ENCODE results near the gene OLFM2.
A peak's percentile ranks its signal among the peaks of the same experiment; 100 is the strongest.
"Not testable (repeated sequence)": the region's sequence is repeated elsewhere in the genome, so short reads cannot be mapped to it uniquely, and the experiment has no call there.

Gene OLFM2

DNA sequence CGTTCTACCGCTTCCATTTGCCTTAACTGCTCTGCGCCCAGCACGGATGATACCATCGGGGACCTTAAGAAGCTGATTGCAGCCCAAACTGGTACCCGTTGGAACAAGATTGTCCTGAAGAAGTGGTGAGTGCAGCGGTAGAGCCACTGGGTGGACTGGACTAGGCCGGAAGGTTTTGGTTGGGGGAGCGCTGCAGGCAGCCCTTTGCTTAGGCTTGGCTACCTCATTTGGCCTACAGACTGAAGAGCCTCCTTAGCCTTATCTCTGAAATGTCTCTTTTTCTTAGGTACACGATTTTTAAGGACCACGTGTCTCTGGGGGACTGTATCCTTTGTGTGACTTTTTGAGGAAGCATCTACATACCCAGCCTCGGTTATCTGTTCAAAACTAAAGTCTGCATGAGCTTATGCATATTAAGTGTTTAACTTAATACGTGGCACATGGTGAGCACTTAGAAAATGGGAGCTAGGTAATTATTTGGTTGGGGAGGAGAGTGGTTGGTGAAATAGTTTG, 107.7 kb downstream of the OLFM2 start:
- DNase-seq (ENCODE audit: low spot score): no peak

DNA sequence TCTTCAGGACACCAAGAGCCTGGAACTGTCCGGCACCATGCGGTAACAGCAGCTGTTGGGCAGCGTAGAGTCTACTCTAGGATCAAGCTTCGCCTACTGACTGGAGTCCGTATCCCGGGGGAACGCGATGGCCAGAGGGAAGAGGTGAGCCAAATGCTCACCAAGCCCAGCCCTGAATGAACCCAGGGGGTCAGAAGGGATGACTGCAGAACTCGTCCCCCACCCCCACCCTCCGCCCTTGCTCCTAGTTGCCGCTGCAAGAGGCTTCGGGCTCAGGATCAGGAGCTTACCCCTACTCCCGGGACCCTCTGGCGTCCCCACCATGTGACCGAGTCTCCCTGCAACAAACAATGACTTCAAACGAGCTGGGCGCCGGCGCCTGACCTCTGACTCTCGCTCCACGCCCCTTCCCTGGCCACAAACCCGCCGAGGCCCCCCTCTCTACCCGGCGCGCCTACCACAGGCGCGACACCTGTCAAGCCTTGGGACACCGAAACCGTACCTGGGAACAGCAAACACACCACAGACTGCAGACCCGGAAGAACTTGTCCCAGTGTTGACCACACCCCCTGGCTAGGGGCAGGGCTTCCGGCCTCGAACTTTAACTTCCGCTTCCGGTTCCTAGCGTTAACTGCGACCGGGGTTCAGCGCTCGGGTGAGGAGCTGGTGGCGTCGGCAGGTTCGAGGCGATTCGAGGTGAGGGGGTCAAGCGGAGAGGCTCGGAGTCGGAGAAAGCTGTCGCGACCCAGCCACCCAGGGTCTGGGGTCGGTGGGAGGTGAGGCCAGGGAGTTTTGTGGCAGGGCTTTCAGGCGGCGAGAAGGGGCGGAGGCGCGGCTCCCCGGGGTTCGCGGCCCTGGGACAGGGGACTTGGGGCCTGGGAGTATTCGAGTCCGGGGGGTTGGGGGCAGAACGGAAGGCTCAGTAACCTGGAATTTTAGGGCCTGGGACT, 108.8 kb downstream of the OLFM2 start, which contains the start of gene UBL5:
Gene UBL5 (plus strand): TSS at position 630 of the 950 bp plus-strand sequence. CDS start 420 bp downstream, outside the sequence.
- peak; percentile 90 for DNase-seq (ENCODE audit: low spot score)

DNA sequence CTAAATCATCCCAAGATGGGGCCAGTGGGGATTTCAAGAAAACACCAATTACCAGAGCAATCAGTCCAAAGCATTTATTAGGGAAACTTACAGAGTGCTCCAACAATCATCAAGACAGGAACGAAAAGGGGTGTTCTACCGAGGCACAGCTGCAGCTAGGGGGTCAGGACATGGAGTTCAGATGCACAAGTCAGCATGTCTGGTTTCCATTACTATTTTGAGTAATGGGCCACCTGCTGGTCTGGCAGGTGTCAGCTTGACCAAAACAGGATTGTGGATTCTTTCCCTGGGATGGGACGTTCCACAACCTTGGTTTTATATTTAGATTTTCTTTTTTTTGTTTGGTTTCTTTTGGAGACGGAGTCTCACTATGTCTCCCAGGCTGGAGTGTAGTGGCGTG, 112.5 kb downstream of the OLFM2 start:
- DNase-seq (ENCODE audit: low spot score): no peak

DNA sequence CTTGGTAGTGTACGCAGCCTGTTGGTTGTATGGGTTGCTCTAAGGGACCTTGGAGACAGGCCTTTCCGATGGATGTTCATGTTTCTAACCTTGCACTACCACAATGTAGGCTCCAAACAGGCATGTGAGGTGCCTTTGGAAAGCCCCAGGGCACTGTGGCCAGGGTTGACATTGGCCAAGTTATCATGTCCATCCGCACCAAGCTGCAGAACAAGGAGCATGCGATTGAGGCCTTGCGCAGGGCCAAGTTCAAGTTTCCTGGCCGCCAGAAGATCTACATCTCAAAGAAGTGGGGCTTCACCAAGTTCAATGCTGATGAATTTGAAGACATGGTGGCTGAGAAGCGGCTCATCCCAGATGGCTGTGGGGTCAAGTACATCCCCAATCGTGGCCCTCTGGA, 116.3 kb downstream of the OLFM2 start:
- DNase-seq (ENCODE audit: low spot score): not testable (repeated sequence)

GRCh38 chr19:9819596-9819909, 116.8 kb downstream of the OLFM2 start:
- no peak for DNase-seq (ENCODE audit: low spot score)

- DNase-seq (ENCODE audit: low spot score): peak; percentile 100
Measured at GRCh38 chr19:9818734-9819595, 117.3 kb downstream of the OLFM2 start, which contains the start of gene FBXL12. FBXL12 (minus strand) TSS chr19:9819079; CDS start chr19:9818813, 266 bp downstream.

DNA sequence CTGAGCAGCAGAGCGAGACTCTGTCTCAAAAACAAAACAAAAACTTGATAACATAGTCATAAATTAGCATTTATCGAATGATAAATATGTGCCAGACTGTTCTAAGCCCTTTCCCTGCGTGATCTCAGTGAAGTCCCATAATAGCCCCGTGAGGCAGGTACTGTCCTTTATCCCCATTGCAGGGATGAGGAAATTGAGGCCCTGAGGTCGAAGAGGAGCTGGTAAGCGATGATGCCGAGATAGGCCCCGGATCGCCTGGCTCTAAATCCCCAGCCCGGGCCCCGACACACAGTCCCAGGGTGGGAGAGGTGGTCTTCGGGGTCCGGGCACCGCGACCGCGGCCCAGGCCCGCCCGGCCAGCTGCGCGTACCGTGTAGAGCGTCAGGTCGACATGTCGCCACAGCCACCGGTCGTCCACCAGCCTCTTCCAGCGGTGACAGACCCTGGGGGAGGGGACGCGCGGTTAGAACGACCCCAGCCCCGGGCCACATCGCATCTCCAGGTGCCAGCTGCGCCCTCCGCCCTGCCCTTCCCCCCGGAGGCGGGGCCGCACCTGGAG, 118.1 kb downstream of the OLFM2 start:
- no peak for DNase-seq (ENCODE audit: low spot score)

- DNase-seq (ENCODE audit: low spot score): no peak
Measured at GRCh38 chr19:9811139-9811538, 125.2 kb downstream of the OLFM2 start.

GRCh38 chr19:9808855-9809824, 127.2 kb downstream of the OLFM2 start:
- no peak for DNase-seq (ENCODE audit: low spot score)

GRCh38 chr19:9806803-9807202, 129.5 kb downstream of the OLFM2 start:
- no peak for DNase-seq (ENCODE audit: low spot score)
